ENCODE measurements around the gene TDRD7.

DNA sequence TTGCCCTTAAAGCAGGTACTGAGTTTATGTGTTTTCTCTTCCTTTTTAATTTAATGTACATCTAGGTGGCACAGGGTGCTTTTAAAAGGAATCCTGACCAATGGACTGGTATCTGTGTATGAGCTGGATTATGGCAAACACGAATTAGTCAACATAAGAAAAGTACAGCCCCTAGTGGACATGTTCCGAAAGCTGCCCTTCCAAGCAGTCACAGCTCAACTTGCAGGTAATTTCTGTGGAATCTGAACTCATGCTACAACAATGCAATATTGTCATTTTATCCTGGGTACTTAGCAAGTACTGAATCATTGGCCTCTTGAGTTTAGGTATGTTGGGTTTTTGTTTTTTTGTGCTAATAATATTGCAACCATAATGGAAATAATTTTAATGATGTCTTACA is 75.2 kb downstream of the TDRD7 start:
- TF ChIP-seq TAF1 (IDR thresholded peaks at IDR 0.05; ENCODE audit: borderline replicate concordance, insufficient read depth, low read length) (no peak), SIN3A (IDR thresholded peaks at IDR 0.05; ENCODE audit: borderline replicate concordance, insufficient read depth, low read length) (no peak)
- TF ChIP-seq, protein P1, sequence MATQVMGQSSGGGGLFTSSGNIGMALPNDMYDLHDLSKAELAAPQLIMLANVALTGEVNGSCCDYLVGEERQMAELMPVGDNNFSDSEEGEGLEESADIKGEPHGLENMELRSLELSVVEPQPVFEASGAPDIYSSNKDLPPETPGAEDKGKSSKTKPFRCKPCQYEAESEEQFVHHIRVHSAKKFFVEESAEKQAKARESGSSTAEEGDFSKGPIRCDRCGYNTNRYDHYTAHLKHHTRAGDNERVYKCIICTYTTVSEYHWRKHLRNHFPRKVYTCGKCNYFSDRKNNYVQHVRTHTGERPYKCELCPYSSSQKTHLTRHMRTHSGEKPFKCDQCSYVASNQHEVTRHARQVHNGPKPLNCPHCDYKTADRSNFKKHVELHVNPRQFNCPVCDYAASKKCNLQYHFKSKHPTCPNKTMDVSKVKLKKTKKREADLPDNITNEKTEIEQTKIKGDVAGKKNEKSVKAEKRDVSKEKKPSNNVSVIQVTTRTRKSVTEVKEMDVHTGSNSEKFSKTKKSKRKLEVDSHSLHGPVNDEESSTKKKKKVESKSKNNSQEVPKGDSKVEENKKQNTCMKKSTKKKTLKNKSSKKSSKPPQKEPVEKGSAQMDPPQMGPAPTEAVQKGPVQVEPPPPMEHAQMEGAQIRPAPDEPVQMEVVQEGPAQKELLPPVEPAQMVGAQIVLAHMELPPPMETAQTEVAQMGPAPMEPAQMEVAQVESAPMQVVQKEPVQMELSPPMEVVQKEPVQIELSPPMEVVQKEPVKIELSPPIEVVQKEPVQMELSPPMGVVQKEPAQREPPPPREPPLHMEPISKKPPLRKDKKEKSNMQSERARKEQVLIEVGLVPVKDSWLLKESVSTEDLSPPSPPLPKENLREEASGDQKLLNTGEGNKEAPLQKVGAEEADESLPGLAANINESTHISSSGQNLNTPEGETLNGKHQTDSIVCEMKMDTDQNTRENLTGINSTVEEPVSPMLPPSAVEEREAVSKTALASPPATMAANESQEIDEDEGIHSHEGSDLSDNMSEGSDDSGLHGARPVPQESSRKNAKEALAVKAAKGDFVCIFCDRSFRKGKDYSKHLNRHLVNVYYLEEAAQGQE (IDR thresholded peaks at IDR 0.05; ENCODE audit: insufficient read depth in 1 of 2, low read depth in 2 of 2, low read length in 2 of 2), result no peak
